Measurements from ENCODE around the gene MAGEF1. TPM values are rescaled to one million over a fixed set of nuclear protein-coding genes. Genes with fewer than 3 reads are reported as not detected.

The MAGEF1 gene
- total and polyA plus RNA-seq, 2 of the 8 experiments (the other 6 are each of a cell fraction or from before 2014, with no cell fraction given), result 26.5 to 56.7 TPM

DNA sequence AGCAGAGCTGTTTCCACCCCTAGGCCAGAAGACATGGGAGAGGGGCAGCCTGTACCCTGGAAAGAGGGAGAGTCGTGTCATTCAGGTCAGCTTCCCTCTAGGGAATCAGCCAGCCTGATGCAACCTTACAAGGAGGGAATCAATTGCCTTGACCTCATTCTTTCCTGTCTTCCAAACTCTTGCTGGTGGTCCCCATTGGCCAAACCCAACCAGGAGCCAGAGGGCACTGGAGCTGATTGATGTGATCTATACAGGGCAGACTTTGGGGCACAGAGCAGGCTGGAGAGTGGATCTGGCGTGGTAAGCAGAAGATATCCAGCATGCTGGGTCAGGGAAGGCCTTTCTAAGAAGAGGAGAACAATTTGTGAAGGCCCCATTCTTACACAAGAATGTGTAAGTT lies 19.1 kb upstream of the MAGEF1 start:
- Histone ChIP-seq H3K27me3 (replicated peaks in 1 of 4; ENCODE audit: control insufficient read depth in 3 of 4, extremely low read depth in 1 of 4, insufficient read depth in 3 of 4, low read length in 3 of 4) (peaks cover 0 to 3% (median 0%) of the 10 kb centered on the region in 4 experiments; a peak in 3 of 7 replicates), H2BK20ac (ENCODE audit: low read length) (no peak overlapping the region), H3K36me3 (ENCODE audit: control insufficient read depth in 2 of 4, insufficient read depth in 4 of 4, low read length in 3 of 4) (no peaks in the 10 kb centered on the region), H3K56ac (replicated peaks; ENCODE audit: insufficient read length, low read depth, low read length) (no peak overlapping the region), H2BK15ac (ENCODE audit: low read length) (no peak overlapping the region), H3K79me2 (ENCODE audit: control insufficient read depth in 1 of 2, insufficient read depth in 2 of 2, low read length in 2 of 2) (no peaks in the 10 kb centered on the region), H4K5ac (ENCODE audit: insufficient read length, low read depth, low read length) (no peak overlapping the region), H2AK5ac (ENCODE audit: low read depth, low read length) (no peak overlapping the region), H3K4me3 (ENCODE audit: extremely low read depth in 1 of 4, insufficient read depth in 2 of 4, low read depth in 3 of 4, low read length in 4 of 4) (no peak overlapping the region), H2BK12ac (ENCODE audit: low read depth, low read length) (no peak overlapping the region), H3K27ac (ENCODE audit: low read depth, low read length) (no peak overlapping the region), H2AFZ (ENCODE audit: low read length) (no peak overlapping the region), H4K8ac (ENCODE audit: extremely low read depth, insufficient read depth, low read length) (no peak overlapping the region), H3K23me2 (ENCODE audit: low read depth, low read length) (0 out of 2 replicates have a peak, but pooled peaks cover 2% of the 10 kb centered on the region), H3K9ac (replicated peaks in 1 of 4; ENCODE audit: extremely low read depth in 1 of 4, low read depth in 3 of 4, low read length in 3 of 4) (no peak overlapping the region), H3K4me1 (replicated peaks in 1 of 4; ENCODE audit: control insufficient read depth in 3 of 4, insufficient read depth in 4 of 4, low read length in 3 of 4) (no peaks in the 10 kb centered on the region), H3K18ac (ENCODE audit: extremely low read depth, low read length) (no peak overlapping the region), H3K9me3 (ENCODE audit: insufficient read depth in 2 of 2, low read depth in 1 of 2, low read length in 1 of 2) (no peaks in the 10 kb centered on the region), H3K79me1 (ENCODE audit: low read depth, low read length) (no peaks in the 10 kb centered on the region), H2BK5ac (ENCODE audit: low read depth, low read length) (no peak overlapping the region), H4K20me1 (replicated peaks in 1 of 2; ENCODE audit: control insufficient read depth in 1 of 2, insufficient read depth in 2 of 2, low read length in 2 of 2) (no peaks in the 10 kb centered on the region), H3K23ac (ENCODE audit: insufficient read length) (no peak overlapping the region), H4K91ac (replicated peaks; ENCODE audit: insufficient read length, low read length) (no peak overlapping the region), H3K4ac (replicated peaks; ENCODE audit: insufficient read length, low read depth, low read length) (peak overlapping the region; percentile 29), H2BK120ac (replicated peaks; ENCODE audit: low read depth, low read length) (no peak overlapping the region), H3K14ac (ENCODE audit: insufficient read length) (no peak overlapping the region), H3K4me2 (ENCODE audit: insufficient read depth in 1 of 2, low read depth in 2 of 2, low read length in 2 of 2) (no peak overlapping the region)
- FAIRE-seq, result no peak
- ChIA-PET POLR2A (ENCODE audit: partially characterized antibody) (interaction anchor here (1.4 kb wide), 1 partner anchor 20 kb away, joined by 3 read pairs; no protein-coding TSS in a partner anchor), CTCF (ENCODE audit: partially characterized antibody) (interaction anchor here (0.5 to 11.2 kb wide), 11 partner anchors 13 to 173 kb away, joined by 3 to 100 read pairs (median 5); partner anchors contain the start of gene EPHB3)
- TF ChIP-seq, protein P1, sequence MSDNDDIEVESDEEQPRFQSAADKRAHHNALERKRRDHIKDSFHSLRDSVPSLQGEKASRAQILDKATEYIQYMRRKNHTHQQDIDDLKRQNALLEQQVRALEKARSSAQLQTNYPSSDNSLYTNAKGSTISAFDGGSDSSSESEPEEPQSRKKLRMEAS (IDR thresholded peaks at IDR 0.05), result no peak
- TF ChIP-seq SP4 (IDR thresholded peaks at IDR 0.05; ENCODE audit: low read length) (no peak), TAF7 (optimal IDR thresholded peaks at IDR 0.05; ENCODE audit: borderline replicate concordance, low read depth, low read length) (no peak), ZNF274 (IDR thresholded peaks at IDR 0.05; ENCODE audit: borderline replicate concordance, extremely low read depth, low read length) (no peak)
- 87% methylated on average over 2 of the region's 2 CpGs; no CpG with 5 or more reads in 1 of the 2 experiments for WGBS, 2 experiments (ENCODE audit: extremely low coverage in 1 of 2, insufficient coverage in 1 of 2, insufficient read length in 1 of 2, insufficient replicate concordance in 2 of 2, low coverage in 1 of 2, low lambda C conversion rate in 2 of 2, missing lambda C conversion rate in 1 of 2)
- DNase-seq (ENCODE audit: low read depth in 1 of 2, low spot score in 2 of 2), result peak in 1 of 2 experiments; percentile 24
